Uterus (tissue), 2 donors: Measurements from ENCODE around the gene LAX1.

Source experiments
- CTCF ChIP-seq, 4 experiments: fragments of 200-600 bp in 2 of 4; fragments of 450-650 bp in 2 of 4; sonication (generic) in 2 of 4; IDR thresholded peaks; one replicate each; pipeline ENCODE4 v1.5.1; 2016 to 2019; ENCODE audit warnings: antibody characterized with exemption in 4 of 4, mild to moderate bottlenecking in 2 of 4, moderate library complexity in 1 of 4
- POLR2A ChIP-seq, 2 donors: fragments of 450-650 bp; IDR thresholded peaks; one replicate each; pipeline ENCODE4 v1.6.1; 2016; ENCODE audit warnings: antibody characterized with exemption in 2 of 2, mild to moderate bottlenecking in 1 of 2, moderate library complexity in 1 of 2

GRCh38 chr1:203743091-203743571 is 21.9 kb upstream of the LAX1 start:
- TF ChIP-seq CTCF (IDR thresholded peaks at IDR 0.05) (no peak), POLR2A (IDR thresholded peaks at IDR 0.05) (no peak)
